Mucosa of descending colon (tissue), 3 donors: ENCODE results near the gene S100A16. TPM values are rescaled to one million over a fixed set of nuclear protein-coding genes. Genes with fewer than 3 reads are reported as not detected.
A peak's percentile ranks its signal among the peaks of the same experiment; 100 is the strongest.

Source experiments
- ATAC-seq: fragments of 200-7000 bp; cut with Tn5 transposase; one replicate; pipeline ENCODE4 v1.9.1; 2020; ENCODE audit warnings: mild to moderate bottlenecking, moderate library complexity
- DNase-seq, 3 donors: peaks; one replicate each; pipeline ENCODE4 v3.0.0-alpha.2; 2020
- H3K36me3 ChIP-seq: fragments of 200-600 bp; one replicate; pipeline ENCODE4 v1.8.0; 2021; ENCODE audit warnings: low read depth, mild to moderate bottlenecking
- H3K4me1 ChIP-seq: fragments of 200-600 bp; one replicate; pipeline ENCODE4 v1.8.0; 2021; ENCODE audit warnings: low read depth, mild to moderate bottlenecking
- H3K4me3 ChIP-seq: fragments of 200-600 bp; one replicate; pipeline ENCODE4 v1.8.0; 2021; ENCODE audit warnings: mild to moderate bottlenecking
- H3K9me3 ChIP-seq: fragments of 200-600 bp; one replicate; pipeline ENCODE4 v1.8.0; 2021; ENCODE audit warnings: mild to moderate bottlenecking
- CTCF ChIP-seq: fragments of 200-600 bp; IDR thresholded peaks from one replicate; pipeline ENCODE4 v1.8.0; 2022; ENCODE audit warnings: antibody characterized with exemption, mild to moderate bottlenecking
- intact Hi-C, 2 donors: fragments of 100-400 bp; cut with DNase I in 1 of 2; cut with micrococcal nuclease in 1 of 2; formaldehyde crosslinking; loops; one replicate each; pipeline versions ENCODE4 v1.11.0 to v1.11.1; 2022; cut with DNase I, micrococcal nuclease
- total RNA-seq, 3 donors: library from RNA; stranded (reverse); fragmentation: NEBNext Ultra II Directional in 2 of 3; extraction: Animal tissue kit (Norgen Biotek cat#: 25700) in 2 of 3; gene quantifications; one replicate each; pipeline versions ENCODE4 v1.2.1 to v1.2.4, GENCODE V29; 2021 to 2023
- donor health status: DM: no; HTN: no; CAD: no; lungs with moderate emphysema.
- donor health status: DM: no; HTN: no; CAD: no.
- donor health status: DM: no; HTN: yes; CAD: no.

The S100A16 gene
- total RNA-seq, 3 donors from 2014 or later = 79.9 to 156 (median 139) TPM

GRCh38 chr1:153636312-153636711 lies 23.4 kb upstream of the S100A16 start:
- TF ChIP-seq CTCF = no peak
- Histone ChIP-seq H3K9me3 (no peaks in the 10 kb centered on the region), H3K36me3 (peaks cover 13% of the 10 kb centered on the region), H3K4me3 (no peak overlapping the region), H3K4me1 (peaks cover 12% of the 10 kb centered on the region)
- ATAC-seq = no peak
- intact Hi-C loops = no loop called here
- no peak for DNase-seq

DNA sequence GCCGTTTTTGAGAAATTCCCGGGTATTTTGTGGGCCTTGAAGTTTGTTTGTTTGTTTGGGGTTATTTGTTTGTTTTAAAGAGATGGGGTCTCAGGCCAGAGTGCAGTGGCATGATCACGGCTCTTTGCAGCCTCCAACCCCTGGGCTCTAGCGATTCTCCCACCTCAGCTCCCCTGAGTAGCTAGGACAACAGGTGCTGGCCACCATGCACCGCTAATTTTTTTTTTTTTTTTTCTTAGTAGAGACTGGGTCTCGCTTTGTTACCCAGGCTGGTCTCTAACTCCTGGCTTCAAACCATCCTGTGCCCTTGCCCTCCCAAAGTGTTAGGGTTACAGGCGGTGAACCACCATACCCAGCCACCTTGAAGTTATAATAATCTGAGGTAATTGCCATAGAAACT lies 22.9 kb upstream of the S100A16 start:
- no peak overlapping the region for H3K4me3 ChIP-seq
- peaks cover 16% of the 10 kb centered on the region for H3K4me1 ChIP-seq
- intact Hi-C loops = no loop called here
- no peaks in the 10 kb centered on the region for H3K9me3 ChIP-seq
- no peak for ATAC-seq
- peaks cover 9% of the 10 kb centered on the region for H3K36me3 ChIP-seq
- TF ChIP-seq CTCF = no peak
- no peak for DNase-seq

DNA sequence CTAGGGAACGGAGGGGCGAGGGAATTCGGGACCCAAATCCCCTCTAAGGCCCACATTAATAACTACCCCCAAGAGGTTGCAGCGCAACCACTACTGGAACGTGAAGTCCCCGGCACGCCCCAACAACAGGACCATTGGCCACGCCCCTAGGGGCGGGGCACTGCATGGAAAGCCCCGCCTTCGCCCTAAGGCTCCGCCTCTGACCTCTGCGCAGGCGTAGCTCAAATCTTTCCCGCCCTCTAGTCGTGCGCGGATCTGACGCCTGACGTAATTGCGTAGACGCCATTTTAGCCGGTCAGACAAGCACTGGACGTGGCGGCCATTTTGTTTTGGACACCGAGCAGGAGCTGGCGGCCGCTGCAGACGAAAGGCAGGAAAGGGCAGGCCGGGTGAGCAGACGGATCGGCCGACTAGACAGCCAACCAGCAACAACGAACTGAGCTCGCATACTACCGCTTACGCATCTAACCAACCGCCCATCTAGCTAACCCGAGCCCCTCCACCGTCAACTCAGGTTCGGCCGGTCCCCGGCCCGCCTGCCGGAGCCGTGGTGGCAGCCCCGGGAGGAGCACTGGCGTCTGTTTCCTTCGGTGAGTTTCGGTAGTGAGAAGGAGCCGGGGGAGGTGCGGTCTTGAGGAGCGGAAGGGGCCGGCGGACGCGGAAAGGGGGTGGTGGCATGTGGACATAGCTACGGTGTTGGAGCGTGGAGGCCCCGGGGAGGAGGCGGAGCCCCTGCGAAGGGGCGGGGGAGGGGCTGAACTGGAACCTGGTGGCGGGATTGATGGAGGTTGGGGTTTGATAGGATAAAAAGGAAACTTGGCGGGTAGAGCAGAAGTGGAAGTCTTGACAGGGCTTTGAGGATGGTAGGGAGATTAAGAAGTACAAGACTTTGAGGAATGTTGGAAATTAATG lies 21.1 kb upstream of the S100A16 start, which contains the start of gene CHTOP:
CHTOP (plus strand) TSS at position 313 of the 912 bp plus-strand sequence. CDS start 2,523 bp downstream, outside the sequence.
- ATAC-seq = peak; percentile 95
- peak within 1 kb of the TSS; percentile 78 for H3K4me3 ChIP-seq
- H3K4me1 ChIP-seq = peaks cover 18% of the 10 kb centered on the region
- TF ChIP-seq CTCF = no peak
- DNase-seq = peak; percentile 98 to 99 (median 99)
- intact Hi-C loops = no loop called here
- H3K9me3 ChIP-seq = no peaks in the 10 kb centered on the region
- peaks cover 9% of the 10 kb centered on the region for H3K36me3 ChIP-seq

GRCh38 chr1:153633161-153633753 lies 20.3 kb upstream of the S100A16 start:
- no peaks in the 10 kb centered on the region for H3K9me3 ChIP-seq
- H3K4me3 ChIP-seq = peak overlapping the region; percentile 78
- intact Hi-C loops = no loop called here
- DNase-seq (no peak), ATAC-seq (peak; percentile 13)
- TF ChIP-seq CTCF = no peak
- H3K4me1 ChIP-seq = peaks cover 18% of the 10 kb centered on the region
- H3K36me3 ChIP-seq = peaks cover 9% of the 10 kb centered on the region

- no peak for ATAC-seq
Measured at GRCh38 chr1:153631047-153632022, 18.4 kb upstream of the S100A16 start.

More at GRCh38 chr1:153631047-153632022, 18.4 kb upstream of the S100A16 start:
- no peak for TF ChIP-seq CTCF
- no peak for DNase-seq
- Histone ChIP-seq H3K9me3 (no peaks in the 10 kb centered on the region), H3K36me3 (no peaks in the 10 kb centered on the region), H3K4me1 (peaks cover 20% of the 10 kb centered on the region), H3K4me3 (no peak overlapping the region)
- intact Hi-C loops = no loop called here
